Activated naive CD4-positive, alpha-beta T cell treated with anti-CD3 and anti-CD28 coated beads for 36 hours (primary cell): ENCODE measurements around the gene TTI1. TPM values are rescaled to one million over a fixed set of nuclear protein-coding genes. Genes with fewer than 3 reads are reported as not detected.

Experiments used
- CTCF ChIA-PET: fragments of 350-600 bp; sonication (Branson Sonifier 250); formaldehyde crosslinking; loops from one replicate; lab custom pipeline; 2021; ENCODE audit warnings: antibody characterized with exemption; lab: Charles Lee
- DNase-seq: peaks from one replicate; pipeline ENCODE4 v3.0.0-alpha.2; 2020
- H3K27ac Mint-ChIP-seq: one replicate; pipeline ENCODE4 v1.8.0; 2021; ENCODE audit warnings: mild to moderate bottlenecking, mixed read lengths
- H3K27me3 Mint-ChIP-seq: one replicate; pipeline ENCODE4 v1.8.0; 2021; ENCODE audit warnings: low read depth, mixed read lengths
- H3K36me3 Mint-ChIP-seq: one replicate; pipeline ENCODE4 v1.8.0; 2021; ENCODE audit warnings: low read depth, mixed read lengths
- H3K4me1 Mint-ChIP-seq: one replicate; pipeline ENCODE4 v1.8.0; 2021; ENCODE audit warnings: low read depth, mixed read lengths
- H3K4me3 Mint-ChIP-seq: one replicate; pipeline ENCODE4 v1.8.0; 2021; ENCODE audit warnings: mild to moderate bottlenecking, moderate library complexity, mixed read lengths
- H3K9me3 Mint-ChIP-seq: one replicate; pipeline ENCODE4 v1.8.0; 2021; ENCODE audit warnings: mixed read lengths
- intact Hi-C: fragments of 100-400 bp; cut with micrococcal nuclease; formaldehyde crosslinking; loops from one replicate; pipeline ENCODE4 v1.15.1; 2023
- total RNA-seq, 2 experiments: library from RNA; stranded (reverse); gene quantifications; one replicate each; pipeline ENCODE4 v1.2.3, GENCODE V29; 2021

The TTI1 gene
- total RNA-seq, 2 experiments from 2014 or later = 32.8 to 36.2 TPM

DNA sequence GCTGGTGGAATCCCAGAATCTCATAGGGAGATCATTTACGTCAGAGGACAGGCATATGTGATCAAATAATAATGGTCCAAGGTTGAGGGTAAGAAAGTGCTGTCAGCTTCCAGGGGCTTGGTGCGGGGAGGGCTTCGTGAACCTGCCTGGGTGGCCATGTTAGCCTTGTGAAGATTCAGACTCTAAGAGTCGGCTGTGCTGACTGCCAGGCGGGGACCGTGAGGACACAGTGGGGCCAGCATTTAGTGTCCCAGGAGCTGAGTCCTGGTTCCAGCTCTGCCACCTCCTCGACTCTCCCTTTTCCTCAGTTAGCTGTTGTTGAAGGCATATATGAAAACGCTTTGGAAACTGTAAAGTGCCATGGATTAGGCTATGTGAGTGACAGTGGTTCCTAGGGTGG, 96.8 kb downstream of the TTI1 start:
- intact Hi-C loops = no loop called here
- CTCF ChIA-PET = no interaction called here
- no peaks in the 10 kb centered on the region for H3K27me3 Mint-ChIP-seq
- H3K9me3 Mint-ChIP-seq = no peaks in the 10 kb centered on the region
- H3K27ac Mint-ChIP-seq = no peak overlapping the region
- DNase-seq = no peak
- no peaks in the 10 kb centered on the region for H3K36me3 Mint-ChIP-seq
- no peak overlapping the region for H3K4me3 Mint-ChIP-seq
- H3K4me1 Mint-ChIP-seq = no peaks in the 10 kb centered on the region

DNA sequence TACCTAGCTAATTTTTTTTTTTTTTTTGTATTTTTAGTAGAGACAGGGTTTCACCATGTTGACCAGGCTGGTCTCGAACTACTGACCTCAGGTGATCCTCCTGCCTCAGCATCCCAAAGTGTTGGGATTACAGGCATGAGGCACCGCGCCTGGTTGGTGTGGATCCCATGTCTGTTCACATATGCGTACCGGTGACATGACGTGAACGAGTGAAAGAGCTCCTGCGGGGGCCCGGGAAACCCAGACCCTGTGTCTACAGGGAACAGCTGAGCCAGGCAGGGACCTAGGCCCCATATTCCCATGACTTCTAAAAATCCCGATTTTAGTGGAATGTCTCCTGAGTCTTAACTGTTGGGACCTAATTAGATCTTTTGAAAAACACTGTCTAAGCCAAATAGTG, 97.2 kb downstream of the TTI1 start:
- DNase-seq = no peak
- no peaks in the 10 kb centered on the region for H3K27me3 Mint-ChIP-seq
- no peaks in the 10 kb centered on the region for H3K9me3 Mint-ChIP-seq
- no peaks in the 10 kb centered on the region for H3K36me3 Mint-ChIP-seq
- H3K4me1 Mint-ChIP-seq = no peaks in the 10 kb centered on the region
- H3K4me3 Mint-ChIP-seq = no peak overlapping the region
- no peak overlapping the region for H3K27ac Mint-ChIP-seq
- intact Hi-C loops = no loop called here
- CTCF ChIA-PET = no interaction called here

DNA sequence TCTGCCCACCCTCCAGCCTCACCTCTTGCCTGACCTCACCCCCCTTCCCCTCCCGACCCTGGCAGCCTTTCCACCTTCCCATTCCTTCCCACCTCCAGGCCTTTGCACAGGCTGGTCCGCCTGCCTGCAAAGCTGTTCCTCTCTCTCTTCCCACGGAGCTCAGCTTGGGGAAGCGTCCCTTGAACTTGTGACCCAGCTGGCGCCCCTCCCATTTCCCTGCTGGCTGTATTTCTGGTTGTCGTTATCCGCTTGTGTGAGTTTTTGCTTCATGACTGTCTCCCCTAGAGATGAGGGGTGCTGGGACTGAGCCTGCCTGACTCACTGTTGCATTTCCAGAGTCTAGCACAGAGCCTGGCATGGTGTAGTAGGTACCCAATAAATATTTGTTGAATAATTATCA, 97.8 kb downstream of the TTI1 start:
- Mint-ChIP-seq H3K9me3 (no peaks in the 10 kb centered on the region), H3K36me3 (no peaks in the 10 kb centered on the region), H3K4me3 (no peak overlapping the region), H3K27ac (no peak overlapping the region), H3K4me1 (no peaks in the 10 kb centered on the region), H3K27me3 (peaks cover 1% of the 10 kb centered on the region)
- CTCF ChIA-PET = no interaction called here
- no peak for DNase-seq
- intact Hi-C loops = no loop called here

DNA sequence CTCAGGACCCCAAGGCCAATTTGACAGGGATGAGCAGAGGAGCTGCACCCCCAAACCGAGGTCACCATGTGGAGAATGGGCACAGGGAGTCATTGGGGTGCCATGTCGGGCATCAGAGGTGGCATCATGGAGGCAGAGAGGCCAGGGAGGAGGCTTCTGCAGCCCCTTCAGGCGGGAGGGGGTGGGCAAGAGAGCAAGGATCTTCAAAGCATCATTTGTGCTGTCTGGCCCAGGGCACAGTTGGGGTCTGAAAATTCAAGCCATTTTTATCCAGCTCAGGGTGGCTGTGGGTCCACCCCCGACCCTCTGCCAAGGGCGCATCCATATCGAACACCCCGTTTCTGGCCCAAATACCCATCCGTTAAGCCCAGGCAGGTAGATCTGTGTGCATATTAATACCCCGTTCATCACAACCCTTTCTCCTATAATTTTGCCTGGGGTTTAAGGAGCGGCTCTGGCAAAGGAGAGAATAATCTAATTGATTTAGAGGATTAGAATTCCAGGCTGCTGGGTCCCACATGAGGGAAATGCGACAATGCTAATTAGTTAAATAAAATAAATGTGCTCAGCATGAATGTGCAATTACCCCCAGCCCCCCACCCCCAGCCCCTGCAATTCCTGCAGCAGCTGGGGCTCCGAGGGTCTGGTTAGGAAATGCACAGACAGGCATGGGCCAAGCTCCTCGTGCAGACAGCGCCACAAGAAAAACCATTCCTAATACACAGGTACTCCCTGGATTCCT, 98.5 kb downstream of the TTI1 start:
- no peaks in the 10 kb centered on the region for H3K36me3 Mint-ChIP-seq
- H3K27me3 Mint-ChIP-seq = peaks cover 2% of the 10 kb centered on the region
- no peak for DNase-seq
- no peak overlapping the region for H3K27ac Mint-ChIP-seq
- intact Hi-C loops = no loop called here
- CTCF ChIA-PET = no interaction called here
- H3K4me3 Mint-ChIP-seq = no peak overlapping the region
- no peaks in the 10 kb centered on the region for H3K4me1 Mint-ChIP-seq
- H3K9me3 Mint-ChIP-seq = no peaks in the 10 kb centered on the region

DNA sequence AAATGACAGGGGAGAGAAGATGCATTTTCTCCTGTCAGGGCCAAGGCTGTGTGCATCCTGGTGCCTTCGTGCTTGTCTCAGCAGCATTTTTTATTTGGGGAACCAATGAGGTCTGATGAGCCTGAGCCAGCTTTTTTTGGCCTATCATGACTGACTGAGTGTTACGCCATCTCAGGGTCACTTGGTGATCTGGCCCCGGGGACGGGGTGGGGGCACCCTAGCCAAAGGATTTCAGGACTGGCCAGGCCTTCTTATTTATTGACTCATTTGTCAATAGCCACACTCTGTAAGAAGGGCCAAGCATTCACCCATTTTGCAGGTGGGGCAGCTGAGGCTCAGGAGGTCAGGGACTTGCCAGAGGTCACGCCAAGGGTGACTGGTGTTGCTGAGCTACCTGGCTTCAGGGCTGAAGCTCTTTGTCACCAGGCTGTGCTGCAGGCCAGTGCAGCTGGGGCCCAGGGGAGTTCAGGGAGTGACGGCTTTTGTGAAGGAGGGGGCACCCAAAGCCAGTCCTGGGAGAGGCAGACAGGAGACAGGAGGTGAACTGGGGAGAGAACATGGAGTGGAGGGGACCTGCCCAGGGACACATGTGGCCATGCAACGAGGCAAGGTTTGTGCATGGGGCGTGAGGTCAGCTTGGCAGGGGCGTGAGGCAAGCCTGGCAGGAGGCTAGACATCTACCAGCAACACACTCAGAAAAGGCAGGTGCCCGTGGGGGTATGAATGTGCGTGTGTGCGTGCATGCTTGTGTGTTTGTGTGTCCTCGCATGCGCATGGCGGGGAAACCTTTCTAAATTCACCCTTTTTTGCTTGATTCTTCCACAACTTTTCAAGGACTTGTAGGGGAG, 99.2 kb downstream of the TTI1 start:
- intact Hi-C loops = no loop called here
- no peaks in the 10 kb centered on the region for H3K36me3 Mint-ChIP-seq
- DNase-seq = no peak
- no peaks in the 10 kb centered on the region for H3K4me1 Mint-ChIP-seq
- no peak overlapping the region for H3K27ac Mint-ChIP-seq
- H3K4me3 Mint-ChIP-seq = no peak overlapping the region
- CTCF ChIA-PET = no interaction called here
- H3K9me3 Mint-ChIP-seq = no peaks in the 10 kb centered on the region
- H3K27me3 Mint-ChIP-seq = peaks cover 7% of the 10 kb centered on the region

Other genes with a start within 250 kb of the TTI1 start
- not detected for gene VSTM2L, start 130.3 kb downstream of the TTI1 start, total RNA-seq
- 10 to 100 TPM; 31.6 to 32.7 TPM for gene RPRD1B, start 290 bp upstream of the TTI1 start, total RNA-seq
- gene TGM2, start 131.8 kb upstream of the TTI1 start, total RNA-seq = not detected
- gene KIAA1755, start 227.3 kb upstream of the TTI1 start, total RNA-seq = not detected